Measurements from ENCODE around the gene NR2F2. TPM values are rescaled to one million over a fixed set of nuclear protein-coding genes. Genes with fewer than 3 reads are reported as not detected.

The NR2F2 gene
- total and polyA plus RNA-seq, 2 of the 13 experiments (the other 11 are each of a cell fraction or from before 2014, with no cell fraction given) = 3.5 to 4.7 TPM

DNA sequence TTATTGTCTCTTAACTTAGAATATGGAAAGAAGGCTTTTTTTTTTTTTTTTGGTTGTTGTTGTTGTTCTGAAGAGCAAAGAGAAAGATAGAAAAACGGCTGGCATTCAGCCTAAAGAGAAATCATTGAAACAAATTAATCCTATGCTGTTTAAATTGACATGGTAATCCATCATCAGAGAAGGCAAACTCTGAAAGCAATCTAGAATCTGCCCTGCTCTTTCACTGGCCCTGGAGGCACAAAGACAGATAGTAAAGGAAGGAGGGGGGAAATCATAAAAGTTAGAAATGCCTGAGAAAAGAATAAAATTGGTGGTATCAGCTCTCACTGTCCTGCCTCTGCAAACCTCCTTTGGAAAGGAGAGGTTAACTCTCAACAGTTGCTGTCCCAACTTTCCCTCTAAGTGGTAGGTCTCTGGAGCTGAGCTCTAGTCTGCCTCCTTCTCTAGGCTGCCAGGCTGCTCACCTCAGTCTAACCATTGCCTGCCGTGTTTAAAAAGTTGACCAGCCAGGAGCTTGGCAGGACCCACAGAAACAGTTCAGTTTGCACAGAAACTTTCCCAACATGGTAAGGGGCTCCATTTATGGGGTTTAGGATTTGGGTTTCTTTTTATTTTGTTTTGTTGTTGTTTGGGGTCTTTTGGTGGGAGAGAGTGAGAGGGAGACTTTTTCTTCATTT, 13.4 kb upstream of the NR2F2 start:
- Histone ChIP-seq H3K4me2 (ENCODE audit: low read depth, low read length) (no peak overlapping the region), H4K20me1 (ENCODE audit: insufficient read depth, low read length) (no peaks in the 10 kb centered on the region), H3K36me3 (replicated peaks in 1 of 2; ENCODE audit: control insufficient read depth in 1 of 2, insufficient read depth in 2 of 2, low read length in 2 of 2) (no peaks in the 10 kb centered on the region), H2AFZ (ENCODE audit: low read length) (no peak overlapping the region), H3K4me3 (replicated peaks in 1 of 3; ENCODE audit: insufficient read depth in 1 of 3, low read depth in 2 of 3, low read length in 3 of 3) (no peak overlapping the region), H3K4me1 (ENCODE audit: insufficient read depth, low read length) (no peaks in the 10 kb centered on the region), H3K27me3 (ENCODE audit: control insufficient read depth in 1 of 2, insufficient read depth in 2 of 2, low read length in 2 of 2) (no peaks in the 10 kb centered on the region), H3K9me3 (ENCODE audit: low read length) (no peaks in the 10 kb centered on the region), H3K27ac (ENCODE audit: extremely low read length, insufficient read depth, low read length) (no peak overlapping the region), H3K79me2 (ENCODE audit: insufficient read depth, low read length) (no peaks in the 10 kb centered on the region), H3K9ac (ENCODE audit: insufficient read depth, low read depth, low read length) (no peak overlapping the region)
- WGBS (ENCODE audit: low lambda C conversion rate) = 46% methylated on average over 2 of the region's 2 CpGs
- no peak for DNase-seq (ENCODE audit: low spot score)
- POLR2A ChIA-PET = no interaction called here
- BruUV-seq (replicated peaks) = no TSS peak
- intact Hi-C loops (cut with micrococcal nuclease; ENCODE audit: unreplicated experiment) = no loop called here
- FAIRE-seq = no peak
- ATAC-seq = no peak
- TF ChIP-seq, protein P1, sequence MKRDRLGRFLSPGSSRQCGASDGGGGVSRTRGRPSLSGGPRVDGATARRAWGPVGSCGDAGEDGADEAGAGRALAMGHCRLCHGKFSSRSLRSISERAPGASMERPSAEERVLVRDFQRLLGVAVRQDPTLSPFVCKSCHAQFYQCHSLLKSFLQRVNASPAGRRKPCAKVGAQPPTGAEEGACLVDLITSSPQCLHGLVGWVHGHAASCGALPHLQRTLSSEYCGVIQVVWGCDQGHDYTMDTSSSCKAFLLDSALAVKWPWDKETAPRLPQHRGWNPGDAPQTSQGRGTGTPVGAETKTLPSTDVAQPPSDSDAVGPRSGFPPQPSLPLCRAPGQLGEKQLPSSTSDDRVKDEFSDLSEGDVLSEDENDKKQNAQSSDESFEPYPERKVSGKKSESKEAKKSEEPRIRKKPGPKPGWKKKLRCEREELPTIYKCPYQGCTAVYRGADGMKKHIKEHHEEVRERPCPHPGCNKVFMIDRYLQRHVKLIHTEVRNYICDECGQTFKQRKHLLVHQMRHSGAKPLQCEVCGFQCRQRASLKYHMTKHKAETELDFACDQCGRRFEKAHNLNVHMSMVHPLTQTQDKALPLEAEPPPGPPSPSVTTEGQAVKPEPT (CRISPR knock-in tag; IDR thresholded peaks at IDR 0.05; ENCODE audit: low read depth) = no peak
- TF ChIP-seq ZC3H13 (CRISPR knock-in tag; IDR thresholded peaks at IDR 0.05) (no peak), ATAD3A (CRISPR knock-in tag; IDR thresholded peaks at IDR 0.05) (no peak), RBFOX2 (IDR thresholded peaks at IDR 0.05; ENCODE audit: low read depth, low read length) (no peak), ZNF678 (CRISPR knock-in tag; IDR thresholded peaks at IDR 0.05) (no peak), KLF9 (CRISPR knock-in tag; IDR thresholded peaks at IDR 0.05; ENCODE audit: low read depth) (no peak), SNAPC2 (CRISPR knock-in tag; IDR thresholded peaks at IDR 0.05) (no peak), ZSCAN12 (CRISPR knock-in tag; IDR thresholded peaks at IDR 0.05) (no peak), SRSF9 (IDR thresholded peaks at IDR 0.05; ENCODE audit: borderline replicate concordance, insufficient read depth, low read depth, low read length, poor library complexity, severe bottlenecking) (no peak)
- TF ChIP-seq, protein P2, sequence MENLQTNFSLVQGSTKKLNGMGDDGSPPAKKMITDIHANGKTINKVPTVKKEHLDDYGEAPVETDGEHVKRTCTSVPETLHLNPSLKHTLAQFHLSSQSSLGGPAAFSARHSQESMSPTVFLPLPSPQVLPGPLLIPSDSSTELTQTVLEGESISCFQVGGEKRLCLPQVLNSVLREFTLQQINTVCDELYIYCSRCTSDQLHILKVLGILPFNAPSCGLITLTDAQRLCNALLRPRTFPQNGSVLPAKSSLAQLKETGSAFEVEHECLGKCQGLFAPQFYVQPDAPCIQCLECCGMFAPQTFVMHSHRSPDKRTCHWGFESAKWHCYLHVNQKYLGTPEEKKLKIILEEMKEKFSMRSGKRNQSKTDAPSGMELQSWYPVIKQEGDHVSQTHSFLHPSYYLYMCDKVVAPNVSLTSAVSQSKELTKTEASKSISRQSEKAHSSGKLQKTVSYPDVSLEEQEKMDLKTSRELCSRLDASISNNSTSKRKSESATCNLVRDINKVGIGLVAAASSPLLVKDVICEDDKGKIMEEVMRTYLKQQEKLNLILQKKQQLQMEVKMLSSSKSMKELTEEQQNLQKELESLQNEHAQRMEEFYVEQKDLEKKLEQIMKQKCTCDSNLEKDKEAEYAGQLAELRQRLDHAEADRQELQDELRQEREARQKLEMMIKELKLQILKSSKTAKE (CRISPR knock-in tag; IDR thresholded peaks at IDR 0.05; ENCODE audit: borderline replicate concordance) = no peak
- TF ChIP-seq, protein P3, sequence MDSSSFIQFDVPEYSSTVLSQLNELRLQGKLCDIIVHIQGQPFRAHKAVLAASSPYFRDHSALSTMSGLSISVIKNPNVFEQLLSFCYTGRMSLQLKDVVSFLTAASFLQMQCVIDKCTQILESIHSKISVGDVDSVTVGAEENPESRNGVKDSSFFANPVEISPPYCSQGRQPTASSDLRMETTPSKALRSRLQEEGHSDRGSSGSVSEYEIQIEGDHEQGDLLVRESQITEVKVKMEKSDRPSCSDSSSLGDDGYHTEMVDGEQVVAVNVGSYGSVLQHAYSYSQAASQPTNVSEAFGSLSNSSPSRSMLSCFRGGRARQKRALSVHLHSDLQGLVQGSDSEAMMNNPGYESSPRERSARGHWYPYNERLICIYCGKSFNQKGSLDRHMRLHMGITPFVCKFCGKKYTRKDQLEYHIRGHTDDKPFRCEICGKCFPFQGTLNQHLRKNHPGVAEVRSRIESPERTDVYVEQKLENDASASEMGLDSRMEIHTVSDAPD (CRISPR knock-in tag; IDR thresholded peaks at IDR 0.05) = no peak
- TF ChIP-seq, protein P4, sequence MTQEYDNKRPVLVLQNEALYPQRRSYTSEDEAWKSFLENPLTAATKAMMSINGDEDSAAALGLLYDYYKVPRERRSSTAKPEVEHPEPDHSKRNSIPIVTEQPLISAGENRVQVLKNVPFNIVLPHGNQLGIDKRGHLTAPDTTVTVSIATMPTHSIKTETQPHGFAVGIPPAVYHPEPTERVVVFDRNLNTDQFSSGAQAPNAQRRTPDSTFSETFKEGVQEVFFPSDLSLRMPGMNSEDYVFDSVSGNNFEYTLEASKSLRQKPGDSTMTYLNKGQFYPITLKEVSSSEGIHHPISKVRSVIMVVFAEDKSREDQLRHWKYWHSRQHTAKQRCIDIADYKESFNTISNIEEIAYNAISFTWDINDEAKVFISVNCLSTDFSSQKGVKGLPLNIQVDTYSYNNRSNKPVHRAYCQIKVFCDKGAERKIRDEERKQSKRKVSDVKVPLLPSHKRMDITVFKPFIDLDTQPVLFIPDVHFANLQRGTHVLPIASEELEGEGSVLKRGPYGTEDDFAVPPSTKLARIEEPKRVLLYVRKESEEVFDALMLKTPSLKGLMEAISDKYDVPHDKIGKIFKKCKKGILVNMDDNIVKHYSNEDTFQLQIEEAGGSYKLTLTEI (CRISPR knock-in tag; conservative IDR thresholded peaks at IDR 0.05) = no peak
- TF ChIP-seq, protein P5, sequence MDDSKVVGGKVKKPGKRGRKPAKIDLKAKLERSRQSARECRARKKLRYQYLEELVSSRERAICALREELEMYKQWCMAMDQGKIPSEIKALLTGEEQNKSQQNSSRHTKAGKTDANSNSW (CRISPR knock-in tag; IDR thresholded peaks at IDR 0.05; ENCODE audit: borderline replicate concordance) = no peak
- in situ Hi-C loops (cut with HindIII; ENCODE audit: extremely low pct_ligation_motif_present, low pct_unique_long_range_greater_than_20kb) = no loop called here
- CTCF ChIA-PET (ENCODE audit: low intra/inter-chr PET ratio, low total read pairs) = no interaction called here
